GM13977 (cell line): ENCODE data around the gene SLC38A3.

Experiments
- DNase-seq: peaks from one replicate; pipeline ENCODE4 v3.0.0; 2012; ENCODE audit warnings: low spot score
- in situ Hi-C: fragments of 300-500 bp; cut with MboI; formaldehyde crosslinking; loops from one replicate; pipeline ENCODE4 v1.12.0; 2022; ENCODE audit warnings: low sequenced_read_pairs, low pct_unique_long_range_greater_than_20kb, mixed read lengths, inconsistent platforms; ENCODE audit not compliant: unreplicated experiment
- TF ChIP-seq, protein P1 (sequence below): IDR thresholded peaks from 2 replicates; pipeline ENCODE4 v1.5.1; 2012; ENCODE audit warnings: mild to moderate bottlenecking, control low read depth; ENCODE audit not compliant: insufficient read depth; ENCODE audit errors: extremely low read depth, missing control alignments

SLC38A3 gene

DNA sequence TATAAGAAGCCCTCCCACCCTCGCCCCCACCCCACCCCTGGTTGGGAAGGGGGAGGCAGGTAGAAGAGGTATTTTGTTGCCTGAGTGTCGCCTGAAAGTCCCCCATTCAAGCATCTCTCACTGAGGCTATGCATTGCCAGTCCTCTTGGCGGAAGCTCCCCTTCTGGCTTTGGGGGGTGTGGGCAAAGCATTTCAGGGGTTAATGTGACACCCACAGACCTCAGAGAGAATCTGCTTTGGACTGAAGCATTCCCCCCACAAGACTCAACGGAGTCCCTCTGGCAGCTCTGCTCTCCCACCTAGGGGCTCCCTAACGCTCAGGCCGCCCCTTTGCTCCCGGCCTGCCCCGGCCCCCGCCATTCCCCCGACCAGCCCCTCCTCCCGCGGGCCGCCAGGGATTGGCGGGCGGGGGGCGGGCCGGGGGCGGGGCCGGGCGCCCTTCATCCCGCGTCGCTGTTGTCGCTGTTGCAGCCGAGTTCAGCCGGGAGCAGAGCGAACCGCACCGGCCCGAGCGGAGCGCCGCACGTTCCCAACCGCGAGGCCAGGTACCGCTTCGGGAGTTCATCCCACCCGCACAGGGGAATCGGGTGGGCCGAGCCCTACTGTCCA is at the start of gene SLC38A3:
TSS of gene SLC38A3 (plus strand) at position 468 of the 609 bp plus-strand sequence. CDS start 8,929 bp downstream, outside the sequence.
- in situ Hi-C loops, result no loop called here
- TF ChIP-seq, protein P1, sequence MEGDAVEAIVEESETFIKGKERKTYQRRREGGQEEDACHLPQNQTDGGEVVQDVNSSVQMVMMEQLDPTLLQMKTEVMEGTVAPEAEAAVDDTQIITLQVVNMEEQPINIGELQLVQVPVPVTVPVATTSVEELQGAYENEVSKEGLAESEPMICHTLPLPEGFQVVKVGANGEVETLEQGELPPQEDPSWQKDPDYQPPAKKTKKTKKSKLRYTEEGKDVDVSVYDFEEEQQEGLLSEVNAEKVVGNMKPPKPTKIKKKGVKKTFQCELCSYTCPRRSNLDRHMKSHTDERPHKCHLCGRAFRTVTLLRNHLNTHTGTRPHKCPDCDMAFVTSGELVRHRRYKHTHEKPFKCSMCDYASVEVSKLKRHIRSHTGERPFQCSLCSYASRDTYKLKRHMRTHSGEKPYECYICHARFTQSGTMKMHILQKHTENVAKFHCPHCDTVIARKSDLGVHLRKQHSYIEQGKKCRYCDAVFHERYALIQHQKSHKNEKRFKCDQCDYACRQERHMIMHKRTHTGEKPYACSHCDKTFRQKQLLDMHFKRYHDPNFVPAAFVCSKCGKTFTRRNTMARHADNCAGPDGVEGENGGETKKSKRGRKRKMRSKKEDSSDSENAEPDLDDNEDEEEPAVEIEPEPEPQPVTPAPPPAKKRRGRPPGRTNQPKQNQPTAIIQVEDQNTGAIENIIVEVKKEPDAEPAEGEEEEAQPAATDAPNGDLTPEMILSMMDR, result no peak
- DNase-seq, result no peak

DNA sequence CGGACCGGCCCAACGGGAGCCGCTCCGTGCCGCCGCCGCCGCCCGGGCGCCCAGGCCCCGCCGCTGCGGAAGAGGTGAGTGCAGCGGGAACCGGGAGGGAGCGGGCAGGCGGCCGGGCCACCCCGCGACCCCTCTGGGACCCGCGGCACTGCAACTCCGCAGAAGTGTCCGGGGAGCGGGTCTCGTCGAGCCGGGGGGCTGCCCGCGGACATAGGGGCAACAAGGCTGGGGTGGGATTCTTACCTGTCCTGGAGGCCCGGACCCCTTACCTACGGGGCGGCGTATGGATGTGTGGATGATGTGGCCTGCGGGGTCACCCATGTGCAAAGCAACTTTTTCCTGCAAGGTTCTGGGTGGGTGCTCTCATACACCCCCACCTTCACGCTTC is 49.6 kb upstream of the SLC38A3 start:
- no peak for DNase-seq
- TF ChIP-seq, protein P1, result no peak
- in situ Hi-C loops, result no loop called here

DNA sequence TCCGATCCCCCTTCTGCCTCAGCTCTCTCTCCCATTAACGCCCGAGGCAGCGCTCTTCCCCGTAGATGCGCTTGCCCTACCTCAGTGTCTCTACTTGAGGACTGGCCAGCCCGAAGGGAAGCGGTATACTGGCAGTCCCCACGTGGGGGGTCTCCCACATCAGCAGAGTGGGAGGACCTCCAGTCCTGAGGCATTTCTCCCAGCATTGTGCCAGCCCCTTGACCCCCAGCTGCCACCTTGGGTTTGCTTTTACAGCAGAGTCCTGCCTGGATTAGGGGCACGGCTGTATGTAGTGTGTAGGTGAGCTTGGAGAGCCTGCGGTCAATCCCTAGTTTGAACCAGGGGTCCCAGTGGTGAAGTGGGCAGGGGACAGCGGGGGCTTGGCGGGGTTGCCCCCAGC is 49.2 kb upstream of the SLC38A3 start:
- in situ Hi-C loops, result no loop called here
- DNase-seq, result no peak
- TF ChIP-seq, protein P1, result no peak

DNA sequence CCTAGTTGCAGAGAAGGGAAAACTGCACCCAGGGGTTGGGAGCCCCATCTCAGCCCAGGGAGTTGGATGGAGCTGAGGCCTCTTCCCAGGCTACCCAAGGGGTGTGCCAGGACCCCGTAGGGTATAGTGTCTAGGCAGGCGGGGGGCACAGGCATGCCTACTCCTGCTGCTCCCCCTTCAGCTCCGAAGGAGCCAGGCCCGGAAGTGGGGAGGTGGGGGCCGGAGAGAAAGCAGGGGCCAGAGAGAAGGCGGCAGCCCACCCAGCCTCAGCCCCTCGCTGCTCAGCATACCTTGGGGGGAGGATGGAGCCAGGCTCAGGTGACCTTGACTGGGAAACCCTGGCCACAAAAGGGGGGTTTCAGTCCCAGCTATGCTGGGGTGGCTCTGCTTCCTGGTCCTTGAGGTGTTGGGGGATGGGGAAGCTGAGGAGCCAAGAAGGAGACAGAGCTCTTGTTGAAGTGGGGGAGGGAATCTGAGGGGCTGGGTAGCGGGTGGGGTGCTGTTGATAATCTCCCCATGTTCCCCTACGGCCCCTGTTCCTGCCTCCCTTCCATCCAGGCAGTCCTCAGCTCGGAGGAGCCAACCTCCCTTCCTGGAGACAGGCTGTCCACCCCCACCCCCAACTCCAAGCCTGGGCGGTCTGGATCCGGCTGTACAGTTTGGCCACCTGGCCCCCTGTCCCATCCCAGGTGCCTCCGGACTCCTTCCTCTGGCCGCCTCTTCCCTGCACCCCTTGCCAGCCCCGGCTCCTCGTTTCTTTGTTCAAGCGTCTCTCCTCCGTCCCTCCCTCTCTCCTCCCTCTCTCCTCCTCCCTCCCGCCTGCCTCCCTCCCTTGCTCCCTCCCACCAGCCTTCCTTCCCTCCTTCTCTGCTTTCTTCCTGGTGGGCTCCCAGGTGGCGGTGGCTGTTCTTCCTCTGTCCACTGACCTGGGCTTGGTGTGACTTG is 48.2 kb upstream of the SLC38A3 start:
- in situ Hi-C loops, result no loop called here
- no peak for DNase-seq
- TF ChIP-seq, protein P1, result no peak

DNA sequence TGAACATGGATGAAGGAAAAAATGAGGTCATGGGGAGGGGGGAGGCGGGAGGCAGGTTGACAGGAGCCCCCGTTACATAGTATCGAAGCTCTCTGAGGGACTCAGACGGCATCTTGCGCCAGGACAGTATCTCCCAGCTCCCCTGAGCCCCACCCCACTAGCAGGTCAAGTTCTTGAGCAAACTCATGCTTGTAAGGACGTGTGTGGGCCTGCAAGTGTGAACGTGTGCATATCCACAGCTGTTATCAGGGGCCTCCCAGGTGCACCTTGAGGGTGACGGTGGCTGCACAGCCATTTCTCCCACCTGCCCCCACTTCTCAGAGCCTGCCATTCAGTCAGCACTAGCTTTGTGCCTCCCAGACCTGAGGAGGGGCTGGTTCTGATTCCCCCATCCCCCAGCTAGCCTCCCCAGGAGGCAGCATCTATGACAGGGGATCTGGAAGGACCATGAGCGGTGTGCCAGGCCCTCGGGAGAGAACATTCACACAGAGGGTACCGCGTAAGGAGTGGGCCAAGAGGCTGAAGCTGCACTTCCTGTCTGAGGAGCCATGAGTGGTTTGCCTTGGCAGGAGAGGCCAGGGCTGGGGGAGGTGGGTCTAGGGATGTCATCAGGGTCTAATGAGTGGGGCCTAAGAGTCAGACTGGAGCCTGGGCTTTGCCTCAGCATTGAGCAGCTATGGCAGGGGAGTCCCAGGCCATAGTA is 47.1 kb upstream of the SLC38A3 start:
- DNase-seq, result no peak
- in situ Hi-C loops, result no loop called here
- TF ChIP-seq, protein P1, result no peak

DNA sequence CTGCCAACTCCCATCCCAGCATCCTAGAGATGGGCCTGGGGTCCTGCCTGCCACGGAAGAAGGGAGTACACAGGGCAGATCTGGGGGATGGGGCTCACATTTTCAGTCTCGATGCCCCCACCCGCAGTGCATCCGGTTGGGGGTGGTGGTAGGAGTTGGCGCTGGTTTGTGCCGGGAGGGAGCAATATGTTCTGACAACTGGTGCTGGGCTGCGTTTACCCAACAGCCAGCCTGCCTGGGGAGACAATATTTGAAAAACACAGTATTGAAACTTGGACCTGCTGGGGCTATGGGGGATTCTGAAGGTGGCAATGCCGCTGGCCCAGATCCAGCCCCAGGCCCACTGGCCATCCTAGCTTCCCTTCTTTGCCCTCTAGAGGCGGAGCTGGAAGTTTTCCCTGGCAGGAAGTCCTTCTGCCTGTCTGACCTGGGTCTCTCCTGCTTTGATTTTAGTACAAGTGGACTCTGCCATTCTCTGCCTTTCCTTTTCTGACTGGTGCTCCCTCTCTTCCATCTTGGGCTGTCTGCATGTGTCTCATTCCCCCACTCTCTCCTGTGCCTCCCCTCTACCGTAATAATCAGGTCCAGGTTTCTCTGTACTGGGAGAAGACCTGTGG is 46.4 kb upstream of the SLC38A3 start:
- in situ Hi-C loops, result no loop called here
- TF ChIP-seq, protein P1, result no peak
- no peak for DNase-seq
